Heart left ventricle (tissue), 16 donors: Measurements from ENCODE around the gene DLG4. TPM values are rescaled to one million over a fixed set of nuclear protein-coding genes. Genes with fewer than 3 reads are reported as not detected.

Experiments
- ATAC-seq, 4 donors: fragments of 200-7000 bp; cut with Tn5 transposase; one replicate each; pipeline ENCODE4 v1.9.1; 2020 to 2022; ENCODE audit warnings: moderate library complexity in 4 of 4, mild to moderate bottlenecking in 3 of 4, moderate number of reproducible peaks in 1 of 4
- DNase-seq, 5 donors: peaks; one replicate each; pipeline ENCODE4 v3.0.0-alpha.2; 2020
- H3K27ac ChIP-seq, 12 donors: fragments of 200-600 bp; sonication (generic) in 4 of 12; one replicate each; pipeline versions ENCODE4 v1.5.0 to v1.8.0; 2016 to 2022; ENCODE audit warnings: mild to moderate bottlenecking in 2 of 12
- H3K27me3 ChIP-seq, 9 donors: fragments of 200-600 bp; sonication (generic) in 2 of 9; one replicate each; pipeline versions ENCODE4 v1.5.1 to v1.8.0; 2016 to 2022; ENCODE audit warnings: mild to moderate bottlenecking in 3 of 9
- H3K36me3 ChIP-seq, 9 donors: fragments of 200-600 bp; sonication (generic) in 2 of 9; one replicate each; pipeline versions ENCODE4 v1.5.0 to v1.8.0; 2018 to 2022; ENCODE audit warnings: mild to moderate bottlenecking in 2 of 9
- H3K4me1 ChIP-seq, 12 donors: fragments of 200-600 bp; sonication (generic) in 4 of 12; one replicate each; pipeline versions ENCODE4 v1.5.0 to v1.8.0; 2016 to 2022; ENCODE audit warnings: mild to moderate bottlenecking in 3 of 12
- H3K4me3 ChIP-seq, 12 donors: fragments of 200-600 bp; sonication (generic) in 4 of 12; one replicate each; pipeline versions ENCODE4 v1.5.0 to v1.8.0; 2017 to 2022; ENCODE audit warnings: mild to moderate bottlenecking in 9 of 12, moderate library complexity in 4 of 12
- H3K9me3 ChIP-seq, 12 donors: fragments of 200-600 bp; sonication (generic) in 4 of 12; one replicate each; pipeline versions ENCODE4 v1.5.0 to v1.8.0; 2016 to 2022; ENCODE audit warnings: mild to moderate bottlenecking in 1 of 12
- CTCF ChIP-seq, 12 donors: fragments of 200-600 bp; sonication (generic) in 4 of 12; IDR thresholded peaks; one replicate each; pipeline versions ENCODE4 v1.5.0 to v1.8.0; 2018 to 2022; ENCODE audit warnings: antibody characterized with exemption in 12 of 12, mild to moderate bottlenecking in 5 of 12
- POLR2A ChIP-seq, 2 donors: fragments of 450-650 bp; IDR thresholded peaks; one replicate each; pipeline ENCODE4 v1.6.1; 2017; ENCODE audit warnings: antibody characterized with exemption in 2 of 2, mild to moderate bottlenecking in 2 of 2, moderate library complexity in 2 of 2
- WGBS, 4 donors: extraction: QIAGEN DNeasy Blood & Tissue Kit in 2 of 4; methylation state at CpG; one replicate each; pipeline versions ENCODE4 v1.1.5 to v1.1.7; 2013 to 2018; 5-methylcytosine and 5-hydroxymethylcytosine counted together
- intact Hi-C, 10 donors: fragments of 100-400 bp; cut with DNase I; formaldehyde crosslinking; loops; one replicate each; pipeline versions ENCODE4 v1.11.1 to v1.14.2; 2022
- polyA plus RNA-seq, 2 donors: library from polyadenylated mRNA; stranded (reverse); fragments of 200-250 nt; gene quantifications; one replicate each; pipeline ENCODE4 v1.2.3, GENCODE V29; 2013
- total RNA-seq, 9 donors: library from RNA; depleted of rRNA in 2 of 9; stranded (reverse); fragments of >200 nt in 2 of 9; fragmentation: NEBNext Ultra II Directional in 3 of 9; extraction: Animal tissue kit (Norgen Biotek cat#: 25700) in 3 of 9; gene quantifications; one replicate each; pipeline versions ENCODE4 v1.1.0 to v1.2.4, GENCODE V29; 2016 to 2023
- donor health status: ischemic (EF 13 %, LVEDD 7.1; RV severe dilation, severe dysfunction).
- donor health status: healthy with polysubstance abuse.
- donor health status: DM: no; HTN: yes; CAD: no.
- donor health status: DM: no; HTN: no; CAD: no.
- donor health status: ischemic (EF 25% LVEDD 6.9; RV normal size, moderate dysfunction).
- donor health status: ischemic (EF 25% LVEDD 5.7; RV mildly dilated, moderate dysfunction).
- donor health status: healthy.
- donor health status: DM: yes; HTN: yes; CAD: no.
- donor health status: ischemic (EF 35%, LVEDD 5.7; RV mildly dilated, moderate dysfunction).
- donor health status: nonischemic (EF 11% LVEDD 7.7; RV severe dilation, severe dysfunction).
- donor health status: DM: yes; HTN: yes; CAD: no.
- donor health status: PGD.
- donor health status: ischemic (EF 29% LVEDD 5.4; RV normal size, mild dysfunction).
- donor health status: nonischemic (EF 23%, LVEDD 6.1; RV moderate dilation, normal function).

DLG4 gene
- total and polyA plus RNA-seq, 11 donors: 5.3 to 24.3 (median 15.5) TPM

DNA sequence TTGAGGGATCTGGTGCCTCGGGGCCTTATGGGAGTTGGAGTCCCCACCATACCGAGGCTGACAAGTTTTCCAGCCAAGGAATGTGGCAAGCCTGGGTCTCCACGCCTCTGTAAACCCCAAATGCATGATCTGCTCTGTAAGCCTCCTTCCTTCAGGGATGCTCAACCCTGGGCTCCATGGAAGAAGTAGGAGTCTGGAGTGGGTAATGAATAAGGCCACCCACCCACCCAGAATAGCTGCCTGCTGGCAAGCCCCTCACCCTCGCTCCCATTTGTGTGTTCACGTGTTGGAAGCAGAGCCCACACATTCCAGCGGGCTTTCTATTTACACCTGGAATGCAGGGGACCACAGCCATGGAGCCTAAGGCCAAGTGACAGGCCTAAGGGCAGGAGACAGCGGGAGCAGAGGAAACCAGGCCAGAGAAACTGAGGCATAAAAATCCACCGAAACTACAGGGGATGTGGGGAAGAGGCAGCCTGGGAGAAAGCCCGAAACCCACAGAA is 4.4 kb downstream of the DLG4 start:
- Histone ChIP-seq H3K27ac (peak overlapping the region in 11 of 12 donors; percentile 25 to 99 (median 70)), H3K9me3 (no peaks in the 10 kb centered on the region), H3K4me1 (peaks cover 0 to 67% (median 46%) of the 10 kb centered on the region in 12 donors), H3K4me3 (peak overlapping the region in 11 of 12 donors; percentile 40 to 77 (median 64)), H3K36me3 (no peaks in the 10 kb centered on the region), H3K27me3 (no peaks in the 10 kb centered on the region)
- intact Hi-C loops: loop anchor here in 1 of 10 donors (5.0 kb wide), 1 partner anchor 92 kb away; the partner anchor contains the start of gene EIF5A
- TF ChIP-seq POLR2A (IDR thresholded peaks at IDR 0.05) (no peak), CTCF (IDR thresholded peaks at IDR 0.05) (peak in 1 of 12 donors; percentile 4)
- peak in 1 of 5 donors; percentile 20 for DNase-seq
- no peak for ATAC-seq
- 25 to 30% (median 27%) methylated on average over 9 of the region's 9 CpGs for WGBS, 4 donors

GRCh38 chr17:7214300-7215135 is 5.1 kb downstream of the DLG4 start:
- peak overlapping the region; percentile 19 to 77 (median 64) for H3K4me3 ChIP-seq
- TF ChIP-seq POLR2A (IDR thresholded peaks at IDR 0.05) (no peak), CTCF (IDR thresholded peaks at IDR 0.05) (peak; percentile 24 to 72 (median 48))
- WGBS, 4 donors: 0 to 1% (median 0%) methylated on average over 40 to 45 of the region's 45 CpGs
- DNase-seq (peak; percentile 98 to 100 (median 99)), ATAC-seq (peak; percentile 89 to 92 (median 90))
- peaks cover 0 to 67% (median 45%) of the 10 kb centered on the region in 12 donors for H3K4me1 ChIP-seq
- no peaks in the 10 kb centered on the region for H3K36me3 ChIP-seq
- H3K27ac ChIP-seq: peak overlapping the region in 11 of 12 donors; percentile 44 to 99 (median 70)
- intact Hi-C loops: loop anchor here in 2 of 10 donors (5.0 kb wide), 2 partner anchors 33 to 93 kb away; partner anchors contain the start of gene EIF5A (in 1 of the 2)
- H3K9me3 ChIP-seq: no peaks in the 10 kb centered on the region
- no peaks in the 10 kb centered on the region for H3K27me3 ChIP-seq

GRCh38 chr17:7213895-7214299 is 5.7 kb downstream of the DLG4 start:
- Histone ChIP-seq H3K4me1 (peaks cover 0 to 61% (median 38%) of the 10 kb centered on the region in 12 donors), H3K27ac (peak overlapping the region in 8 of 12 donors; percentile 17 to 99 (median 70)), H3K36me3 (no peaks in the 10 kb centered on the region), H3K9me3 (no peaks in the 10 kb centered on the region), H3K27me3 (no peaks in the 10 kb centered on the region), H3K4me3 (peak overlapping the region in 11 of 12 donors; percentile 40 to 77 (median 64))
- ATAC-seq (peak in 1 of 4 donors; percentile 0), DNase-seq (peak in 3 of 5 donors; percentile 60 to 77 (median 75))
- WGBS, 4 donors: 2 to 6% (median 3%) methylated on average over 15 of the region's 15 CpGs
- intact Hi-C loops: loop anchor here in 1 of 10 donors (5.0 kb wide), 1 partner anchor 33 kb away; no protein-coding TSS in a partner anchor
- TF ChIP-seq POLR2A (IDR thresholded peaks at IDR 0.05) (no peak), CTCF (IDR thresholded peaks at IDR 0.05) (peak in 8 of 12 donors; percentile 7 to 48 (median 40))
